ENCODE measurements around the gene ZFR2.

DNA sequence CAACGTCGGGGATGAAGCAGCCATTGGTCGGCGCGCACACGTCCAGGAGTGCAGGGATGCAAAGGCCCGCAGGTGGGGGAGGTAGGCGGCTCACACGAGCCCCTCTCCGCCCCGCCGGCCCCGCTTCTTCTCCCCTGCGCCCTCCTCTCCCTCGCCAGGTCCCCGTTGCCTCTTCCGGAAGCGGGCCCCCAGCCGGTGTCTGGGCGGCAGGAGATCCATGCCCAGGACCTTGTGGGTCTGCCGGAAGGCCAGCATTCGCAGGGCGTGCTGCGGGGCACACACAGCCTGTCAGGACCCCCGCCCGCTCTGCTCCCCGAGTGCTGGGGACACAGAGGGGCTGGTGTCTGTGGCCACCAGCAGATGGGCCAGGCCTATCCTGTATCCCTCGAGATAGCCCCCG, 63.0 kb downstream of the ZFR2 start:
- TF ChIP-seq, protein P1, sequence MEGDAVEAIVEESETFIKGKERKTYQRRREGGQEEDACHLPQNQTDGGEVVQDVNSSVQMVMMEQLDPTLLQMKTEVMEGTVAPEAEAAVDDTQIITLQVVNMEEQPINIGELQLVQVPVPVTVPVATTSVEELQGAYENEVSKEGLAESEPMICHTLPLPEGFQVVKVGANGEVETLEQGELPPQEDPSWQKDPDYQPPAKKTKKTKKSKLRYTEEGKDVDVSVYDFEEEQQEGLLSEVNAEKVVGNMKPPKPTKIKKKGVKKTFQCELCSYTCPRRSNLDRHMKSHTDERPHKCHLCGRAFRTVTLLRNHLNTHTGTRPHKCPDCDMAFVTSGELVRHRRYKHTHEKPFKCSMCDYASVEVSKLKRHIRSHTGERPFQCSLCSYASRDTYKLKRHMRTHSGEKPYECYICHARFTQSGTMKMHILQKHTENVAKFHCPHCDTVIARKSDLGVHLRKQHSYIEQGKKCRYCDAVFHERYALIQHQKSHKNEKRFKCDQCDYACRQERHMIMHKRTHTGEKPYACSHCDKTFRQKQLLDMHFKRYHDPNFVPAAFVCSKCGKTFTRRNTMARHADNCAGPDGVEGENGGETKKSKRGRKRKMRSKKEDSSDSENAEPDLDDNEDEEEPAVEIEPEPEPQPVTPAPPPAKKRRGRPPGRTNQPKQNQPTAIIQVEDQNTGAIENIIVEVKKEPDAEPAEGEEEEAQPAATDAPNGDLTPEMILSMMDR (IDR thresholded peaks at IDR 0.05), result no peak
- TF ChIP-seq POLR2AphosphoS5 (IDR thresholded peaks at IDR 0.05), result no peak
- TF ChIP-seq EP300 (IDR thresholded peaks at IDR 0.05), result no peak
- TF ChIP-seq POLR2A (IDR thresholded peaks at IDR 0.05; ENCODE audit: low read depth), result no peak
